Spleen (tissue), 11 donors: ENCODE results near the gene CNTF. TPM values are rescaled to one million over a fixed set of nuclear protein-coding genes. Genes with fewer than 3 reads are reported as not detected.

Experiments
- DNase-seq: peaks from one replicate; pipeline ENCODE4 v3.0.0-alpha.2; 2020
- H3K27ac ChIP-seq, 8 donors: fragments of 200-600 bp; sonication (generic) in 7 of 8; 1 replicate in 4 of 8; 2 replicates in 4 of 8; pipeline versions ENCODE4 v1.5.0 to v1.8.0; 2016 to 2021; ENCODE audit warnings: inconsistent platforms in 4 of 8, mild to moderate bottlenecking in 4 of 8, moderate library complexity in 1 of 8
- H3K27me3 ChIP-seq, 7 donors: fragments of 200-600 bp; sonication (generic) in 6 of 7; replicated peaks in 1 of 7; 1 replicate in 4 of 7; 2 replicates in 3 of 7; pipeline versions ENCODE4 v1.5.0 to v1.8.0; 2016 to 2021; ENCODE audit warnings: inconsistent platforms in 3 of 7, mild to moderate bottlenecking in 1 of 7
- H3K36me3 ChIP-seq, 6 donors: fragments of 200-600 bp; sonication (generic) in 5 of 6; 1 replicate in 4 of 6; 2 replicates in 2 of 6; pipeline versions ENCODE4 v1.5.0 to v1.8.0; 2016 to 2021; ENCODE audit warnings: inconsistent platforms in 2 of 6
- H3K4me1 ChIP-seq, 6 donors: fragments of 200-600 bp; sonication (generic) in 5 of 6; 1 replicate in 3 of 6; 2 replicates in 3 of 6; pipeline versions ENCODE4 v1.5.0 to v1.8.0; 2016 to 2021; ENCODE audit warnings: inconsistent platforms in 3 of 6
- H3K4me3 ChIP-seq, 8 donors: fragments of 200-600 bp; sonication (generic) in 7 of 8; 1 replicate in 4 of 8; 2 replicates in 4 of 8; pipeline versions ENCODE4 v1.5.0 to v1.8.0; 2016 to 2021; ENCODE audit warnings: inconsistent platforms in 4 of 8, mild to moderate bottlenecking in 4 of 8, moderate library complexity in 2 of 8
- H3K9me3 ChIP-seq, 8 donors: fragments of 200-600 bp; sonication (generic) in 7 of 8; 1 replicate in 4 of 8; 2 replicates in 4 of 8; pipeline versions ENCODE4 v1.5.0 to v1.8.0; 2016 to 2021; ENCODE audit warnings: inconsistent platforms in 4 of 8
- CTCF ChIP-seq, 11 experiments: fragments of 200-600 bp in 7 of 11; fragments of 450-650 bp in 4 of 11; sonication (generic) in 4 of 11; IDR thresholded peaks in 8 of 11; conservative IDR thresholded peaks in 3 of 11; 1 replicate in 7 of 11; 2 replicates in 4 of 11; pipeline versions ENCODE4 v1.4.0 to v1.8.0; 2016 to 2021; ENCODE audit warnings: antibody characterized with exemption in 11 of 11, inconsistent platforms in 4 of 11, mild to moderate bottlenecking in 1 of 11
- POLR2A ChIP-seq, 3 donors: fragments of 450-650 bp; IDR thresholded peaks; one replicate each; pipeline ENCODE4 v1.5.1; 2017; ENCODE audit warnings: antibody characterized with exemption in 3 of 3, mild to moderate bottlenecking in 1 of 3
- POLR2AphosphoS5 ChIP-seq, 3 donors: sonication (generic); formaldehyde crosslinking; IDR thresholded peaks; one replicate each; pipeline ENCODE4 v1.5.1; 2017; ENCODE audit warnings: antibody characterized with exemption in 3 of 3
- WGBS, 5 donors: extraction: QIAGEN DNeasy Blood & Tissue Kit in 3 of 5; methylation state at CpG; one replicate each; pipeline versions ENCODE4 v1.1.5 to v1.1.7; 2013 to 2018; 5-methylcytosine and 5-hydroxymethylcytosine counted together
- intact Hi-C: fragments of 100-400 bp; cut with DNase I; formaldehyde crosslinking; loops from one replicate; pipeline ENCODE4 v1.15.0; 2023; ENCODE audit warnings: low total_unique reads
- polyA plus RNA-seq, 3 donors: library from polyadenylated mRNA; stranded (reverse); fragments of 200-250 nt; gene quantifications; one replicate each; pipeline ENCODE4 v1.2.1, GENCODE V29; 2013
- total RNA-seq, 7 donors: library from RNA; depleted of rRNA in 3 of 7; stranded (reverse); fragments of >200 nt in 3 of 7; fragmentation: NEBNext Ultra II Directional in 4 of 7; extraction: Animal tissue kit (Norgen Biotek cat#: 25700) in 4 of 7; gene quantifications; one replicate each; pipeline versions ENCODE4 v1.1.0 to v1.2.1, GENCODE V29; 2016 to 2021
- donor health status: healthy with polysubstance abuse.
- donor health status: DM: no; HTN: no; CAD: no; lungs with moderate emphysema.
- donor health status: DM: no; HTN: no; CAD: no.
- donor health status: Bipolar disorder and iron deficiency.
- donor health status: healthy.
- donor health status: DM: no; HTN: no; CAD: no.
- donor health status: DM: yes; HTN: yes; CAD: no.

CNTF gene
- total and polyA plus RNA-seq, 10 donors: 0.09 to 3.7 (median 1.4) TPM

GRCh38 chr11:58628446-58628845 lies 6.0 kb downstream of the CNTF start:
- 91 to 97% (median 94%) methylated on average over 3 of the region's 3 CpGs for WGBS, 5 donors
- H3K27ac ChIP-seq: no peak overlapping the region
- DNase-seq: no peak

GRCh38 chr11:58629857-58630256 lies 7.4 kb downstream of the CNTF start:
- H3K27ac ChIP-seq: no peak overlapping the region
- 18 to 40% (median 34%) methylated on average over 2 of the region's 2 CpGs for WGBS, 5 donors
- no peak overlapping the region for H3K4me3 ChIP-seq
- intact Hi-C loops: no loop called here
- H3K27me3 ChIP-seq: no peaks in the 10 kb centered on the region
- peaks cover 0 to 27% (median 8%) of the 10 kb centered on the region in 6 donors for H3K36me3 ChIP-seq
- TF ChIP-seq POLR2AphosphoS5 (IDR thresholded peaks at IDR 0.05): no peak
- peak in 7 of 11 experiments; percentile 25 to 49 (median 35) for TF ChIP-seq CTCF (IDR thresholded peaks at IDR 0.05 in 8 of 11, conservative IDR thresholded peaks at IDR 0.05 in 3 of 11)
- peaks cover 0 to 11% (median 0%) of the 10 kb centered on the region in 6 donors for H3K4me1 ChIP-seq
- H3K9me3 ChIP-seq: no peaks in the 10 kb centered on the region
- DNase-seq: no peak

More at GRCh38 chr11:58628446-58628845, 6.0 kb downstream of the CNTF start:
- no peak overlapping the region for H3K4me3 ChIP-seq
- peaks cover 0 to 11% (median 0%) of the 10 kb centered on the region in 6 donors for H3K4me1 ChIP-seq
- no peaks in the 10 kb centered on the region for H3K27me3 ChIP-seq
- intact Hi-C loops: no loop called here
- H3K36me3 ChIP-seq: peaks cover 0 to 41% (median 19%) of the 10 kb centered on the region in 6 donors
- H3K9me3 ChIP-seq: no peaks in the 10 kb centered on the region
- TF ChIP-seq POLR2A (IDR thresholded peaks at IDR 0.05) (no peak), POLR2AphosphoS5 (IDR thresholded peaks at IDR 0.05) (no peak), CTCF (IDR thresholded peaks at IDR 0.05 in 8 of 11, conservative IDR thresholded peaks at IDR 0.05 in 3 of 11) (no peak)

GRCh38 chr11:58631378-58631777 lies 8.9 kb downstream of the CNTF start:
- no peaks in the 10 kb centered on the region for H3K9me3 ChIP-seq
- DNase-seq: no peak
- no peaks in the 10 kb centered on the region for H3K27me3 ChIP-seq
- TF ChIP-seq POLR2AphosphoS5 (IDR thresholded peaks at IDR 0.05): no peak
- no peak for TF ChIP-seq POLR2A (IDR thresholded peaks at IDR 0.05)
- no peak for TF ChIP-seq CTCF (IDR thresholded peaks at IDR 0.05 in 8 of 11, conservative IDR thresholded peaks at IDR 0.05 in 3 of 11)
- H3K4me3 ChIP-seq: no peak overlapping the region
- H3K36me3 ChIP-seq: peaks cover 0 to 12% (median 0%) of the 10 kb centered on the region in 6 donors
- H3K4me1 ChIP-seq: peaks cover 0 to 9% (median 0%) of the 10 kb centered on the region in 6 donors
- no peak overlapping the region for H3K27ac ChIP-seq
- 84 to 92% (median 91%) methylated on average over 3 of the region's 3 CpGs for WGBS, 5 donors
- intact Hi-C loops: no loop called here

DNA sequence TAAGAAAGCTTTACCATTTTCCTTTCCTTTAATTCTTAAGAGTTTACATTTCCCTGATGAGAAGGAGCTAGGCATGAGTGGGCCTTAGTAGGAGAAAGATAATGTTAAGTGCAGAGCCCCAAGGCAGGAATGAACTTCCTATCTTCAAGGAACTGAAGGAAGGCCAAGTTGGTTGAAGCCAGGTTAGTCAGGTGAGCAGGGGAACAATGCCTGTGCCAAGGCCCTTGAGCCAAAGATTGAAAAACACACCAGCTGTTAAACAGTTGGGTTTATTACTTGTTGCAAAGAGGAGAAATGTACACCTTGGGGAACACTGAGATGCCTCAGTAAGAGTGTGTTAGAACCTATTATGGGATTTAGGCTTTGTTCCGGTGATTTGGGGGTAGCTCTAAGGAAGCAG lies 10.0 kb downstream of the CNTF start:
- Histone ChIP-seq H3K4me3 (no peak overlapping the region), H3K27me3 (no peaks in the 10 kb centered on the region), H3K4me1 (no peaks in the 10 kb centered on the region), H3K36me3 (peaks cover 0 to 3% (median 0%) of the 10 kb centered on the region in 6 donors), H3K9me3 (no peaks in the 10 kb centered on the region), H3K27ac (no peak overlapping the region)
- TF ChIP-seq POLR2A (IDR thresholded peaks at IDR 0.05) (no peak), POLR2AphosphoS5 (IDR thresholded peaks at IDR 0.05) (no peak), CTCF (IDR thresholded peaks at IDR 0.05 in 8 of 11, conservative IDR thresholded peaks at IDR 0.05 in 3 of 11) (no peak)
- 89 to 100% (median 94%) methylated on average over 1 of the region's 1 CpG for WGBS, 5 donors
- intact Hi-C loops: no loop called here
- DNase-seq: no peak
